NOMO-1 treated with dmso at 0.1 percent for 144 hours (cell line): ENCODE data around the gene NAT8.
"Not testable (repeated sequence)": the region's sequence is repeated elsewhere in the genome, so short reads cannot be mapped to it uniquely, and the experiment has no call there.

ENCODE experiments used
- DNase-seq: peaks from one replicate; lab custom pipeline; 2025; ENCODE audit not compliant: unreplicated experiment; lab: John Stamatoyannopoulos, UW

The NAT8 gene

GRCh38 chr2:73642338-73643018 lies at the start of gene NAT8:
Gene NAT8 (minus strand): TSS chr2:73642422. CDS start chr2:73641628, 794 bp downstream.
- DNase-seq, result no peak

GRCh38 chr2:73690372-73691088 lies 48.3 kb upstream of the NAT8 start:
- not testable (repeated sequence) for DNase-seq

GRCh38 chr2:73688494-73688893 lies 46.3 kb upstream of the NAT8 start:
- not testable (repeated sequence) for DNase-seq

GRCh38 chr2:73685764-73686438 lies 43.7 kb upstream of the NAT8 start:
- no peak for DNase-seq

GRCh38 chr2:73684905-73685304 lies 42.7 kb upstream of the NAT8 start:
- not testable (repeated sequence) for DNase-seq

GRCh38 chr2:73684325-73684724 lies 42.1 kb upstream of the NAT8 start:
- not testable (repeated sequence) for DNase-seq

- not testable (repeated sequence) for DNase-seq
These were observed 37.8 kb upstream of the NAT8 start for GRCh38 chr2:73679951-73680571.

GRCh38 chr2:73679237-73679636 lies 37.0 kb upstream of the NAT8 start:
- not testable (repeated sequence) for DNase-seq

- not testable (repeated sequence) for DNase-seq
These were observed 35.8 kb upstream of the NAT8 start for GRCh38 chr2:73678008-73678407.

GRCh38 chr2:73676211-73676610 lies 34.0 kb upstream of the NAT8 start:
- not testable (repeated sequence) for DNase-seq

GRCh38 chr2:73674696-73675157 lies 32.5 kb upstream of the NAT8 start:
- not testable (repeated sequence) for DNase-seq

GRCh38 chr2:73669976-73670375 lies 27.8 kb upstream of the NAT8 start:
- not testable (repeated sequence) for DNase-seq

- DNase-seq, result not testable (repeated sequence)
These were observed 25.0 kb upstream of the NAT8 start for GRCh38 chr2:73667239-73667638.

- DNase-seq, result no peak
These were observed 12.0 kb upstream of the NAT8 start for GRCh38 chr2:73654175-73654574.

GRCh38 chr2:73652348-73652747 lies 10.1 kb upstream of the NAT8 start:
- DNase-seq, result no peak

- DNase-seq, result no peak
These were observed 9.5 kb upstream of the NAT8 start for GRCh38 chr2:73651591-73652230.

GRCh38 chr2:73647690-73648089 lies 5.5 kb upstream of the NAT8 start:
- not testable (repeated sequence) for DNase-seq

GRCh38 chr2:73641767-73642062 lies 507 bp downstream of the NAT8 start:
- DNase-seq, result no peak

- no peak for DNase-seq
These were observed 1.1 kb downstream of the NAT8 start for GRCh38 chr2:73640946-73641766.

- DNase-seq, result no peak
These were observed 1.7 kb downstream of the NAT8 start for GRCh38 chr2:73640511-73640911.
